OCI-LY1 (cell line): ENCODE measurements around the gene TOR2A.

Experiments
- H2AFZ ChIP-seq: fragments of 200-600 bp; sonication (generic), shearing (Covaris generic); 2 replicates; pipeline ENCODE4 v1.6.0; 2014; ENCODE audit warnings: antibody characterized with exemption, mild to moderate bottlenecking, low read length
- H3F3A ChIP-seq: fragments of 200-600 bp; sonication (generic), shearing (Covaris generic); 2 replicates; pipeline ENCODE4 v1.6.0; 2014; ENCODE audit warnings: mild to moderate bottlenecking, antibody characterized with exemption, low read length, moderate library complexity; ENCODE audit not compliant: insufficient read depth
- H3K27ac ChIP-seq: fragments of 200-600 bp; sonication (generic); 2 replicates; pipeline ENCODE4 v1.5.1; 2014; ENCODE audit warnings: low read length, mixed run types, mild to moderate bottlenecking, low read depth; ENCODE audit not compliant: poor library complexity, severe bottlenecking
- H3K27me3 ChIP-seq: fragments of 200-600 bp; sonication (generic); 2 replicates; pipeline ENCODE4 v1.6.0; 2014; ENCODE audit warnings: antibody characterized with exemption, mild to moderate bottlenecking, low read length, moderate library complexity; ENCODE audit not compliant: insufficient read depth
- H3K36me3 ChIP-seq: fragments of 200-600 bp; sonication (generic); 2 replicates; pipeline ENCODE4 v1.6.1; 2014; ENCODE audit warnings: mild to moderate bottlenecking, antibody characterized with exemption, low read length, moderate library complexity, mixed read lengths; ENCODE audit not compliant: insufficient read depth
- H3K4me1 ChIP-seq: fragments of 200-600 bp; sonication (generic); 2 replicates; pipeline ENCODE4 v1.5.1; 2014; ENCODE audit warnings: mild to moderate bottlenecking, low read length, moderate library complexity; ENCODE audit not compliant: insufficient read depth, severe bottlenecking
- H3K4me2 ChIP-seq: fragments of 200-600 bp; sonication (generic), shearing (Covaris generic); 2 replicates; pipeline ENCODE4 v1.6.1; 2014; ENCODE audit warnings: low read length
- H3K4me3 ChIP-seq: fragments of 200-600 bp; sonication (generic); 2 replicates; pipeline ENCODE4 v1.5.1; 2014; ENCODE audit warnings: low read length, low read depth, mild to moderate bottlenecking, mixed read lengths; ENCODE audit not compliant: poor library complexity, severe bottlenecking
- H3K79me2 ChIP-seq: fragments of 200-600 bp; shearing (Covaris generic); 2 replicates; pipeline ENCODE4 v1.6.1; 2016; ENCODE audit warnings: mixed run types, low read length, mixed read lengths; ENCODE audit not compliant: insufficient read depth
- H3K9ac ChIP-seq: fragments of 200-600 bp; sonication (generic), shearing (Covaris generic); 2 replicates; pipeline ENCODE4 v1.6.1; 2014; ENCODE audit warnings: mild to moderate bottlenecking, low read length, mixed read lengths
- H3K9me2 ChIP-seq: fragments of 200-600 bp; sonication (generic), shearing (Covaris generic); 2 replicates; pipeline ENCODE4 v1.6.1; 2014; ENCODE audit warnings: low read depth, mild to moderate bottlenecking, low read length, mixed read lengths
- H3K9me3 ChIP-seq: fragments of 200-600 bp; shearing (Covaris generic); 2 replicates; pipeline ENCODE4 v1.6.1; 2014; ENCODE audit warnings: low read length, mixed read lengths
- H4K20me1 ChIP-seq: fragments of 200-600 bp; sonication (generic), shearing (Covaris generic); 2 replicates; pipeline ENCODE4 v1.6.0; 2016; ENCODE audit warnings: mild to moderate bottlenecking, low read length; ENCODE audit not compliant: insufficient read depth
- EZH2 ChIP-seq: fragments of 200-600 bp; sonication (generic), shearing (Covaris generic); IDR thresholded peaks from 2 replicates; pipeline ENCODE4 v1.8.0; 2017; ENCODE audit warnings: borderline replicate concordance, mixed run types, mild to moderate bottlenecking, antibody characterized with exemption, low read length, moderate library complexity, mixed read lengths
- TF ChIP-seq, protein P1 (sequence below): fragments of 200-600 bp; sonication (generic), shearing (Covaris generic); IDR thresholded peaks from 2 replicates; pipeline ENCODE4 v1.5.1; 2017; ENCODE audit warnings: mild to moderate bottlenecking, antibody characterized with exemption, low read length, moderate library complexity, mixed read lengths

The TOR2A gene

DNA sequence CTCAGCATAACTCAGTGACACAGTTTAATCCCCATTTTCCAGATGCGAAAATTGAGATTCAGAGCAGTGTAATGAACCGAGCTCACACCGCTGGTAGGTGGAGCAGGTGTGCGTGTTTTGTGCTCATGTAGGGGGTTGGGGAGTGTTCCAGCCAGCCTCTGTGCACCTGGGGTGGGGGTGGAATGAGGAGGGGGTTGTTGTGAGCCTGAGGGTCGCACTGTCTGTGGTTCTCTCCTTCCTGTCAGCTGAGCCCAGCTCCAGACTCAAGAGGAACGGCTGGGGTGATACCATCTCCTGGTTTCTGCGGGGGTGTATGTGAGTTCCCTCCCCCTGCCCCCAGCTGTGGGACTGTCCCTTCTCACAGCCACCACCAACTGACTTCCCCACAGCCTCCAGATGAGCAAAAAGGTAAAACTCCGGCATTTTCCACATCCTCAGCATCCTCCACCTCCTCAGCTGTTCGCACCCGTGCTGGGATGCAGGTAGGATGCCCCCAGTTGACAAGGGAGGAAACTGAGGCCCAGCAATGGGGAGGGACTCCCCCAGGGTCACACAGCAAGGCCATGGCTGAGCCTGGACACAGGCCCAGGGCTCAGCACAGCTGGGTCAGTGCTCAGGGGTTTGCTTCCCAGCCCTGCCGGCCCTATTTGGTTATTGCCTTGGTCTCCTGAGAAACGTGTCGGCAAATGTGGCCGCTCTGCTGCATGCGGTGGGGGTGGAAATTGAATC is 41.3 kb upstream of the TOR2A start:
- Histone ChIP-seq H3K27ac (peak overlapping the region; percentile 95), H3K4me2 (peak overlapping the region; percentile 71), H4K20me1 (no peaks in the 10 kb centered on the region), H3K27me3 (no peaks in the 10 kb centered on the region), H3K79me2 (no peaks in the 10 kb centered on the region; the same call in 1 of the 2 replicates), H3K9me2 (no peaks in the 10 kb centered on the region), H3K9me3 (no peaks in the 10 kb centered on the region), H3K36me3 (no peaks in the 10 kb centered on the region), H3K4me1 (peaks cover 69% of the 10 kb centered on the region), H2AFZ (no peak overlapping the region), H3F3A (no peaks in the 10 kb centered on the region), H3K4me3 (peak overlapping the region; percentile 71), H3K9ac (peak overlapping the region; percentile 82)
- no peak for TF ChIP-seq EZH2
- TF ChIP-seq, protein P1, sequence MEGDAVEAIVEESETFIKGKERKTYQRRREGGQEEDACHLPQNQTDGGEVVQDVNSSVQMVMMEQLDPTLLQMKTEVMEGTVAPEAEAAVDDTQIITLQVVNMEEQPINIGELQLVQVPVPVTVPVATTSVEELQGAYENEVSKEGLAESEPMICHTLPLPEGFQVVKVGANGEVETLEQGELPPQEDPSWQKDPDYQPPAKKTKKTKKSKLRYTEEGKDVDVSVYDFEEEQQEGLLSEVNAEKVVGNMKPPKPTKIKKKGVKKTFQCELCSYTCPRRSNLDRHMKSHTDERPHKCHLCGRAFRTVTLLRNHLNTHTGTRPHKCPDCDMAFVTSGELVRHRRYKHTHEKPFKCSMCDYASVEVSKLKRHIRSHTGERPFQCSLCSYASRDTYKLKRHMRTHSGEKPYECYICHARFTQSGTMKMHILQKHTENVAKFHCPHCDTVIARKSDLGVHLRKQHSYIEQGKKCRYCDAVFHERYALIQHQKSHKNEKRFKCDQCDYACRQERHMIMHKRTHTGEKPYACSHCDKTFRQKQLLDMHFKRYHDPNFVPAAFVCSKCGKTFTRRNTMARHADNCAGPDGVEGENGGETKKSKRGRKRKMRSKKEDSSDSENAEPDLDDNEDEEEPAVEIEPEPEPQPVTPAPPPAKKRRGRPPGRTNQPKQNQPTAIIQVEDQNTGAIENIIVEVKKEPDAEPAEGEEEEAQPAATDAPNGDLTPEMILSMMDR: peak; percentile 17; the same call in 1 of the 2 replicates

DNA sequence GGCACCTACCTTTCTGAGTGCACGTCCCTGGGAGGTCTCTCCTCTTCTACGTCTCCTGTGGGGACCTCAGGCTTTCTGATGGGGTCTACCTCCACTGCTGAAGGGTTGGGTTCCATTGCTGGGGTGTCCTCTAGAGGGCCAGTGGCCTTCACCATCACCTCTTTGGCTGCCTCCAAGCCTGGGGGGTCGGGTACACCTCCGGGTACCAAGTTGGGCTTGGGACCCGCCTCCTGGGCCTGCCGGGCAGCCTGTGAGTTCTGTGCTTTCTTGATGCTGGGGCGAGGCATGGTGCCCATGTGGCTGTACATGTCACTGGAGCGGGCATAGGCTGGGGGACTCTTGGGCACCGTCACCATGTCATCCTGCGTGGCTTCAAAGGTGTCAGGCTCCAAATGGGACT is 38.9 kb upstream of the TOR2A start:
- Histone ChIP-seq H3K27me3 (no peaks in the 10 kb centered on the region), H3K4me2 (no peak overlapping the region), H3F3A (no peaks in the 10 kb centered on the region), H3K9me3 (no peaks in the 10 kb centered on the region), H3K9me2 (no peaks in the 10 kb centered on the region), H3K36me3 (no peaks in the 10 kb centered on the region), H3K27ac (peak overlapping the region; percentile 95), H3K4me3 (no peak overlapping the region), H2AFZ (no peak overlapping the region), H3K9ac (no peak overlapping the region), H3K4me1 (peaks cover 68% of the 10 kb centered on the region), H4K20me1 (no peaks in the 10 kb centered on the region), H3K79me2 (no peaks in the 10 kb centered on the region; the same call in 1 of the 2 replicates)
- TF ChIP-seq, protein P1: no peak
- TF ChIP-seq EZH2: no peak

DNA sequence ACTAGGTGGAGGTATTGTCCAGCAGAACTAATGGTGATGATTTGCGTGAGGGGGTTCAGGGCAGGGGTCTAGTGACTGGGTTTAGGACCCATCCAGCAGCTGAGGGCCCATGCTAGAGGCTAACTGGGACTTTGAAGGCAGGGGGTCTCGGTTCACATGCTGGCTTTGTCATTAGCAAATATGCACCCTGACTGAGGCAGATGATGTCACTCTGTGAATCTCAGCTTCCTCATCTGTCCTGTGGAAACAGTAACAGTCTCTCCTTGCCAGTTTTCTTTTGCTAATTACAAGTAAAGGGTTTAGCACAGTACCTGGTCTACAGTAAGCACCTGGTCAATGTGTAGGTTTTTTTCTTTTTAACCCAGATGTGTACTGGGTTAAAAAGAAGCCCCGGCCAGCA is 38.2 kb upstream of the TOR2A start:
- H3K27me3 ChIP-seq: no peaks in the 10 kb centered on the region
- no peak overlapping the region for H2AFZ ChIP-seq
- no peaks in the 10 kb centered on the region for H3K9me3 ChIP-seq
- no peaks in the 10 kb centered on the region for H3K9me2 ChIP-seq
- H4K20me1 ChIP-seq: no peaks in the 10 kb centered on the region
- peak overlapping the region; percentile 95 for H3K27ac ChIP-seq
- no peak overlapping the region for H3K4me3 ChIP-seq
- H3F3A ChIP-seq: no peaks in the 10 kb centered on the region
- no peak overlapping the region for H3K4me2 ChIP-seq
- peaks cover 61% of the 10 kb centered on the region for H3K4me1 ChIP-seq
- no peaks in the 10 kb centered on the region; the same call in 1 of the 2 replicates for H3K79me2 ChIP-seq
- H3K36me3 ChIP-seq: no peaks in the 10 kb centered on the region
- H3K9ac ChIP-seq: no peak overlapping the region; the same call in 1 of the 2 replicates
- TF ChIP-seq, protein P1: no peak
- no peak for TF ChIP-seq EZH2
